HepG2 (cell line): Measurements from ENCODE around the gene ACSS1. TPM values are rescaled to one million over a fixed set of nuclear protein-coding genes. Genes with fewer than 3 reads are reported as not detected.

Experiments used
- ELF1 ChIP-seq: sonication (generic); formaldehyde crosslinking; IDR thresholded peaks from 2 replicates; pipeline ENCODE4 v1.4.0; 2020; ENCODE audit warnings: missing genetic modification reagents
- HOXD1 ChIP-seq: sonication (generic); formaldehyde crosslinking; IDR thresholded peaks from 2 replicates; pipeline ENCODE4 v1.5.0; 2020; ENCODE audit warnings: missing genetic modification reagents
- MYNN ChIP-seq: sonication (generic); formaldehyde crosslinking; IDR thresholded peaks from 2 replicates; pipeline ENCODE4 v1.4.0; 2020; ENCODE audit warnings: mild to moderate bottlenecking, low read depth, missing genetic modification reagents
- NFAT5 ChIP-seq: sonication (generic); formaldehyde crosslinking; IDR thresholded peaks from 2 replicates; pipeline ENCODE4 v1.4.0; 2020; ENCODE audit warnings: missing genetic modification reagents
- TBX3 ChIP-seq: fragments of 450-650 bp; IDR thresholded peaks from 2 replicates; pipeline ENCODE4 v1.6.1; 2017; ENCODE audit warnings: antibody characterized with exemption, mild to moderate bottlenecking, inconsistent platforms, borderline replicate concordance
- ZFP37 ChIP-seq: sonication (generic); formaldehyde crosslinking; IDR thresholded peaks from 2 replicates; pipeline ENCODE4 v1.4.0; 2020; ENCODE audit warnings: missing genetic modification reagents, borderline replicate concordance
- ZNF263 ChIP-seq: sonication (generic); formaldehyde crosslinking; IDR thresholded peaks from 2 replicates; pipeline ENCODE4 v1.4.0; 2020; ENCODE audit warnings: missing genetic modification reagents
- ZNF414 ChIP-seq: sonication (generic); formaldehyde crosslinking; IDR thresholded peaks from 2 replicates; pipeline ENCODE4 v1.5.0; 2020; ENCODE audit warnings: missing genetic modification reagents
- ZNF704 ChIP-seq: sonication (generic); formaldehyde crosslinking; IDR thresholded peaks from 2 replicates; pipeline ENCODE4 v1.8.1; 2023; ENCODE audit warnings: mild to moderate bottlenecking, inconsistent platforms, moderate library complexity, missing genetic modification reagents, borderline replicate concordance
- ZNF781 ChIP-seq: sonication (generic); formaldehyde crosslinking; IDR thresholded peaks from 2 replicates; pipeline ENCODE4 v1.5.1; 2020; ENCODE audit warnings: borderline replicate concordance, mild to moderate bottlenecking, missing genetic modification reagents; ENCODE audit errors: not compliant biosample characterization
- polyA plus RNA-seq, 8 experiments: library from polyadenylated mRNA; depleted of rRNA in 3 of 8; stranded (reverse) in 7 of 8; unstranded in 1 of 8; fragments of >200 nt; fragmentation: Illumina TruSeq in 4 of 8; extraction: Trizol in 4 of 8; gene quantifications; 2 replicates each; pipeline versions ENCODE4 v1.2.1 to v1.2.3, GENCODE V29; 2011 to 2016; ENCODE audit warnings: low read depth in 4 of 8, missing spikeins in 1 of 8, mixed read lengths in 1 of 8; ENCODE audit not compliant: insufficient read depth in 1 of 8
- total RNA-seq, 5 experiments: library from RNA; depleted of rRNA; stranded (reverse); fragments of >200 nt; fragmentation: Illumina TruSeq; extraction: Trizol; gene quantifications; 2 replicates each; pipeline ENCODE4 v1.2.3, GENCODE V29; 2016; ENCODE audit warnings: low read depth in 1 of 5

Gene ACSS1
- total and polyA plus RNA-seq, 2 of the 13 experiments (the other 11 are each of a cell fraction or from before 2014, with no cell fraction given), result 15.2 to 41.6 TPM

GRCh38 chr20:25058051-25058846 lies at the start of gene ACSS1 (continued):
- TF ChIP-seq ZNF781 (CRISPR knock-in tag) (no peak), ELF1 (CRISPR knock-in tag) (peak; percentile 42), NFAT5 (CRISPR knock-in tag) (peak; percentile 64; the same call in 1 of the 2 replicates), TBX3 (no peak), MYNN (CRISPR knock-in tag) (no peak), ZFP37 (CRISPR knock-in tag) (0 out of 2 replicates have a peak, but pooled peaks have one; percentile 72), ZNF704 (CRISPR knock-in tag) (0 out of 2 replicates have a peak, but pooled peaks have one; percentile 32), ZNF263 (CRISPR knock-in tag) (peak; percentile 64), ZNF414 (CRISPR knock-in tag) (no peak), HOXD1 (CRISPR knock-in tag) (0 out of 2 replicates have a peak, but pooled peaks have one; percentile 32)
